C4-2B (cell line): ENCODE measurements around the gene ATG9B.

Experiments used
- CTCF ChIP-seq: fragments of 450-650 bp; conservative IDR thresholded peaks from 2 replicates; pipeline ENCODE4 v1.5.1; 2017; ENCODE audit warnings: mild to moderate bottlenecking
- ZFX ChIP-seq: fragments of 450-650 bp; IDR thresholded peaks from 2 replicates; pipeline ENCODE4 v1.6.1; 2017

GRCh38 chr7:151053096-151053495 is 28.8 kb upstream of the ATG9B start:
- no peak for TF ChIP-seq CTCF
- no peak for TF ChIP-seq ZFX
